ENCODE results near the gene NHERF2.

- TF ChIP-seq CTCF (IDR thresholded peaks at IDR 0.05) (no peak), REST (IDR thresholded peaks at IDR 0.05) (no peak), RFX5 (IDR thresholded peaks at IDR 0.05) (no peak), MYC (IDR thresholded peaks at IDR 0.05; ENCODE audit: borderline replicate concordance, low read length) (no peak)
Observed at GRCh38 chr16:2060346-2060745, 33.6 kb downstream of the NHERF2 start.
